Esophagus mucosa (tissue), 1 donor: ENCODE results near the gene FBXL20. TPM values are rescaled to one million over a fixed set of nuclear protein-coding genes. Genes with fewer than 3 reads are reported as not detected.

Source experiments
- ATAC-seq: fragments of 200-7000 bp; cut with Tn5 transposase; one replicate; pipeline ENCODE4 v1.9.1; 2020
- total RNA-seq: library from RNA; stranded (reverse); gene quantifications from one replicate; pipeline ENCODE4 v1.2.4, GENCODE V29; 2023
- donor health status: DM: yes; HTN: yes; CAD: no.

The FBXL20 gene
- total RNA-seq, 1 donor from 2014 or later, result 8.3 TPM

DNA sequence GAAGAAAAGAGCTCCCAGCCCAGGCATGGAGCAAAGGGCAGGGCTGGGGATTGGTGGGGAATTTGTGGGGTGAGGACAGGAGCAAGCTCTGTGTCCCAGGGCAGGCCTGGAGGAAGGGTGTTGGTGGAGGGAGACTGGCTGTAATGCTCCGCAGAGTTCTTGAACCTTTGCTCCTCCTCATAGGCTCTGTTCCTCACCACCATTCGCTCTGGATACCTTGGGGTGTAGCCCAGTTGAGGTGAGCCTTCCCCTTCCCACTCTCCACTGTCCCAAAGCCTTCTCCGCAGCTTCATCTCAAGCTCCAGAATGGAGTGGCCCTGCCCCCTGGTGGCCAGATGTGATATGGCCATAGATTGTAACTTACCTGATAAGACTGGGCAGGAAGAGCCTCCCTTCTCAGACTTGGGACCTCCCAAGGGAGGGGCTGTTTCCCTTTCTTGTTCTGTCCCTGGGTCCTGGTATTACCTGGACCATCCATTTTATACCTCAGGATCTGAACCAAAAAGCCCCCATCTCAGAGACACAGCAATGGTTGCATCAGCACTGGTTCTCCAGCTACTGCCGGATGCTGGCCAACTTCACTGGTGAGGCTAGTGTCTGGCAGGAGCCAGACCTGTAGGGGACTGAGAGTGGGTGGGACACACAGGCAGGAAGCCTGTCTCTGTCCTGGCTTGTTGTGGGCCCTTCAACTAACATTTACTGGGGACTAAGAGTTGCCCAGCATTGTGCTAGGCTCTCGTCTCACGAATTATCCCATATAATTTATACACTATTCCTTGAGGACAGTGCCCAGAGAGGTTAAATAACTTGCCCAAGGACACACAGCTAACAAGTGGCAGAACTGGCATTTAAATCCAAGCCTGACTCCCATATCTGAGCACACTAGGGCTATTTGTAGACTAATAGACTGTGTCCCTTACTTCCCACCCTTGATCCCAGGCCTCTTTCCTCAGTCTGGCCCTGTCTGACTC, 156.5 kb downstream of the FBXL20 start:
- peak; percentile 88 for ATAC-seq

DNA sequence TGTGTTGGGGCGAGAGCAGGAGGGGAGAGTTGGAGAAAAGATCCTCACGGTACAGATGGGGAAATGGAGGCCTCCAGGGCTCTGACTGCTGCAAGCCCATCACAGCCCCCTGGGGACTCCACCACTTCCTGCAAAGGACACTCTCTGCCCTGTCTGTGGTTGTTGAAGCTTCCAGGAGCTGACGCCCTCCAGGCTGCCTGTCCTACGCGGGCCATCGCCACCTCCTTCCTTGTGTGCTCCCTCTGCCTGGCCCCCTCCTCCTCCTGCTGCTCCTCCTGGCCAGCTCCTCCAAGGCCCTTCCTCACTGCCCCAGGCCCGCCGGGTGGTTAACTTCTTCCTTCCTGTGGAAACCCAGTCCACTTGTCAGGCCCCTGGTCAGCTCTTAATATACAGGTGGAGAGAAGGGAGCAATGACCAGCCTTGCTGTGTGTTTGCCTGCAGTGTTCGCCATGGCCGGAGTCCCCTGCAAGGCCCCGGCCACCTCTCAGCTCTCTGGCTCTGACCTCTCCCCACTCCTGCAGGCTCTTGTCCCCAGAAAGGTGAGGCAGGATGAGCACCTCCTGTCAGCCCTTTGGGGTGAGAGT, 157.3 kb downstream of the FBXL20 start:
- peak; percentile 7 for ATAC-seq

DNA sequence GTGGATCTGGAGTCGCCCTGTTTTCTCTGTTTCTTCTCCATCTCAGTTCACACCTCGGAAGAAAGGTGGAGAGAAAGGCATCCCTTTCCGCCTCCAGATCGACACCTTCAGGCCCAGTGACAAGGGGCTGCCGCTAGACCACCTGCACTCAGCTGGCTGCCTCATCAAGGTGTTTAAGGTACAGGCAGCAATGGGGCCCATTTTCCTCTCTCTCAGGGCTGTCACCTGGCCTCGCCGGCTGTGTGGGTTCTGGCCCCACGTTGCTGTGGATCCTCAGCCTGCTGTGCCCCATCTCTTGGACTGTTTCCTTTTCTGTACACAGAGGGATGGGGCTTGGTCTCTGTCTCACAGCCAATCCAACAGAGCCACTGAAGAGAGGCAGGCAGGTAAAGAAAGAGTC, 158.3 kb downstream of the FBXL20 start:
- ATAC-seq, result no peak

GRCh38 chr17:39240631-39241030, 160.8 kb downstream of the FBXL20 start:
- ATAC-seq, result no peak

- ATAC-seq, result peak; percentile 77
Measured at GRCh38 chr17:39239640-39240314, 161.6 kb downstream of the FBXL20 start.

DNA sequence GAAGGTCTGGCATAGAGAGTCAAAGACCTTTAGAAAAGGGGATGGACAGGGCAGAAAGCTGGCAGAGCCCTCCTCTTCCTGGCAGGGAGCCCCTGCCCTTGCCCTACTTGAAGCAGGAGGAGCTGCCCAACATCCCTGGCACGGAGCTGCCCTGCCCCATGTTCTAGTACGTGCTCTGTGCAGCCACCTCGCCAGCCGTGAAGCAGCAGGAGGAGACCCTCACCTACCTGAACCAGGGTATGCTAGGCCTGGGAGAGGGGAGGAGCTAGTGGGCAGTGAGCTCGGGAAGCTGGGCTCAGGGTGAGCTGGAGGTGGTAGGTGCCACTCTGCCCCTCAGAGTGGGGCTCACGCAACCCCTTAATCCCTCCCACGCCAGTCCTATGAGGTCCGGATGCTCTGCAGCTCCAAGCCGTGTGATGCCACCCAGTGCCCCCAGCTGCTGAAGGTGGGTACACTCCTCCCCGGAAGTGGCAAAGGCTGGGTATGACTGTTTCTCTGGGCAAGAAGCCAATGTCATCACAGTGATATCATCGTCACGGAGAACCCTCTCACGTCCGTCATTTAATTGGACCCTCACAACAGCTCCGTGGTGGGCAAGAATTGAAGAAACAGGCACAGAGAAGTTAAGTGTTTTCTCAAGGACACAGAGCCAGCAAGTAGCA, 163.0 kb downstream of the FBXL20 start:
- ATAC-seq, result peak; percentile 60

- ATAC-seq, result no peak
Measured at GRCh38 chr17:39237586-39237985, 163.8 kb downstream of the FBXL20 start.

DNA sequence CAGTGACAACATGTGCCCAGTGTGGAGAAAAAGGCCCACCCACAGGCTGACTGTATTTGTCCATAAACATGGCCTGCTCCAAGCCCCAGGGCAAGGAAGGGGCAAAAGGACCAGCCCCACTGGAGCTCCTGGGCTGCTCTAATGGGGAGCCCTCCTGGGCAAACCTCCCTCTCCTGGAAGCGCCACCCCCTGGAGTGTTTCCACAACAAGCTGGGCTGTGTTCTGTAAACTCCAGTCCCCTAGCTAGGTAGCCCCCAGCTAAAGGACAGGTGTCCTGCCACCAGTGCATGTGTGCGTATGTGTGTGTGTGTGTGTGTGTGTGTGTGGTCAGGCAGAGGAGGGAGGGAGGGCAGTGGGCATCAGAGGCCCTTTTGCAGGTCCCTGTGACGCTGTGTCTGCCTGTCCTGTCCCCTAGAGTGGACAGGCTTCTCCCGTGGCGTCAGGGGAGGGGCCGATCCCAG, 164.4 kb downstream of the FBXL20 start:
- no peak for ATAC-seq

DNA sequence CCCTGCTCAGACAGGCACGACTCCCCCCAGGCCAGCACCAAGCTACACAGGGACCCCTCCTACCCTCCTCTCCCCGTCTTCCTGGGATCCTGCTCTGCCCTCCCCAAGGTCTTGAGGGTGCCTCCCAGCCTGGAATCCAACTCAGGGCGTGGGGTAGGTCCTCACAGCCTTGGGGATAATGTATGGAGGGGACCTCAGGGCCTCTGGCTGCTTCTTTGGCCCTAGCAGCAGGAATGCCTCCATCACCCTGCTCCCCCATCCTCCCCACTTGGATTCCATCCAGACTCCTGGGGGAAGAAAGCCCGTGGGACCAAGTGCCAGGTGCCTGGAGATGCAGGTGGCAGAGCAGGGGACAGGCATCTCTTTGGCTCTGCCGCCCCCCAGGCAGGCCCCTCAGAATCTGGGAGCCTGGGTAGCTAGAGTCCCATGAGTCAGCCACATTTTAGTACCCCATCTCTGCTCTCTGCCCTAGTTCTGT, 164.9 kb downstream of the FBXL20 start:
- no peak for ATAC-seq

- ATAC-seq, result peak; percentile 50
Measured at GRCh38 chr17:39235555-39236449, 165.6 kb downstream of the FBXL20 start.

DNA sequence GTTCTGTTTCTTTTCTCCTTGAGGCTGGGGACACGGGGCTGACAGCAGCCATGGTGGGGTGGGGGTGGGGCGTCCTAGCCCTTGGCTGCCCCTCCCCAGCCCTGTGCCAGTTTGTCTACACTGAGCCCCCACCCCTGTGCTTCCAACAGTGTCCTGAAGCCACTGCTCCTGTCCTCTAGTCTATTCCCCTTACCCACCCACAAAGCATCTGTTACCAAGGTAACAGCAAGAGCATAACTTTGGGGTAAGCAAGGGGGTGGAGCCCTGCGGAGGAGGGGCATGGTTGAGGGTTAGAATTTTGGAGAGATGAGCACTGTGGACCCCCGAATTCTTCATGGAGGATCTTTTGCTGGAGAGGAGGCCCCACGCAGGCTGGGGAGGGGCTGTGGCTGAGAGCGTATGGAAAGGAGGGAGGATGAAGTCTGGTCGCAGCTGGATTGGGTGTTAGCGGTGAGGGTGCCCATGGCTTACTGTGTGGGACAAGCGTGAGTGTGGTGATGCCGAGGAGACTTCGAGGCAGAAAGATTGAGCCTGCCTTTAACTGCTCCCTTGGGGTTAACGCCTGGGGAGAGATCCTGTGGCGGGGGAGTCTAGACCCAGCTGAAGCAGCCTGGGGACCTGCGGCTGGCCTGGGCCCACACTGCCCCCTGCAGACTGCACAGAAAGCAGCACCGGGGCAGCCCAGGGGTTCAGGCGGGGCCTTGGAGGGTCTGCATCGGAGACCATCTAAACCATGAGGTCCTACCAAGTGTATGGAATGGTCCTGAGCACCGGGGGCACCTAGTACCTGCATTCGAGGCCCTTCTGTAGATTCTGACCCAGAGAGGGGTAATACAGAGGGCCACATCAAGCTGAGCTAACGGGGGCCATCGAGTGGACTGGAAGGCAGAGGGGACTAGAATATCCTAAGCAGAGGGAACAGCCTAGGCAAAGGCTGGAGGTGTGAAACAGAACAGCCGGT, 169.6 kb downstream of the FBXL20 start:
- ATAC-seq, result peak; percentile 43

GRCh38 chr17:39231091-39231561, 170.3 kb downstream of the FBXL20 start:
- ATAC-seq, result no peak

GRCh38 chr17:39230361-39230760, 171.1 kb downstream of the FBXL20 start:
- ATAC-seq, result no peak

GRCh38 chr17:39229274-39229913, 172.0 kb downstream of the FBXL20 start:
- ATAC-seq, result peak; percentile 68

GRCh38 chr17:39227364-39227919, 174.0 kb downstream of the FBXL20 start:
- ATAC-seq, result no peak

DNA sequence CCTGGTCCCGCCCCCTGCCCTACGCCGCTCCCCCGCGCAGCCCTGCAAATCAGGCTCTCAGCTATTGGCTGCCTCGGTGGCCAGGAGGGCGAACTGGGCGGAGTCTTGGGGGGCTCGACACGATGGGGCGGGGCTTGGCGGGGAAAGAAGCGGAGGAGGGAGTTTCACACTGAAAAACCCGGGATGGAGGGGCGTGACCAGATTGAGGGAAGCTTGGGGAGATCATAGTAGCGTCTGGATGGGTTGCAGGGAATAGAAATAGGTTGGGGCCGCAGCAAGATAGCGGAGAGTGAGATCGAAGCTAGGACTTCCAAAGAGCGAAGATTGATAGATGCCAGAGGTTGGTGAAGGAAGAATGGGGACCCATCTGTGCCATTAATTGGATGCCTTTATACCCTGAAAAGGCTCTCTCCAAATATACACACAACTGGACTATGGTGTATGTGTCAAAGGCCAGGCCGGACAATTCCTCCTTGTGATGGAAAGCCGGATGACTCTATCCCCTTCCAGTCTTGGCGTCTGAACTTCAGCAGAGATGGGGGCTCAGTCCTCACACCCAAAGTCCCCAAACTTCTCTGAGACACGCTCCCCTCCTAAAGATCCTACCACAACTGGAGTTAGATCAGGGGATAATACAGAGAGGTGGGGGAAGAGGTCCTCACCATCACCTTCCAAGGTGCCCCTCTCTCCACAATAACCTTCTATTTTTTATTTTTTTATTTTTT, 175.3 kb downstream of the FBXL20 start:
- ATAC-seq, result no peak

- ATAC-seq, result peak; percentile 4
Measured at GRCh38 chr17:39225308-39225958, 176.0 kb downstream of the FBXL20 start, which contains the start of gene STAC2. Gene STAC2, minus strand, starts transcription at chr17:39225945. Its CDS starts 443 bp downstream, at chr17:39225502.
